Measurements from ENCODE around the gene ASGR1.
A peak's percentile ranks its signal among the peaks of the same experiment; 100 is the strongest.

The ASGR1 gene

DNA sequence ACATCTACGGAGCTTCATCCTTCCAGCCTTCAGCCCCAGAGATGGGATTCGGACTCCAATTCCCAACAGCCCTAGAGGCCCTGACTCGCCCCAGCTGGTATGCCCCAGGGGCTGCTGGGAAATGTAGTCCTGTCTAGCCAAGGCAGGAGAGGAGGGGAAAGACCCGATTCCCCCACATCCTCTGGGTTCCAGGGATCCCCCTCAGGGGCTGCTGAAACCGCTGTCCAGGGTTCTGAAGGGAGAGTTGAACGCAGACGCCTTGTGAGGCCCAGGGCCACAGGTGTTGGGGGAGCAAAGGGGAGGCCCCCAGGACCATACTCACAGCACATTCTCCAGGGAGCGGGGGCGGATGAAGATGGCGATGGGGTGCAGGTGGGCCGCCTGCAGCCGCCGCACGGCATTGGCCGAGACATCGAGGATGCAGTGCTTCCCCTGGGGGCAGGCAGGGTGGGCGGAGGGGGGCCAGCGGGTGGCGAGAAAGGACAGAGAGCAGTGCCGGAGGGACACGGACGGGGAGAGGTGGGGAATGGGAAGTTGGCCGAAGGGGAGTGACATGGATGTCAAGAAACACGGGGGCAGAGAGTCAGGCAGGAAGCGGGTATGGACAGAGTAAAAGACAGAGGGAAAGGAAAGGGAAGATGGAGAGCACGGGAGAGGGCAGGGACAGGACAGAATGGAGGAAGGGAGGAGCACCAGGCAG, 12.6 kb upstream of the ASGR1 start:
- TF ChIP-seq ESRRG (CRISPR knock-in tag; IDR thresholded peaks at IDR 0.05) = no peak
- TF ChIP-seq TCF4 (CRISPR knock-in tag; IDR thresholded peaks at IDR 0.05; ENCODE audit: borderline replicate concordance) = no peak
- TF ChIP-seq, protein P1, sequence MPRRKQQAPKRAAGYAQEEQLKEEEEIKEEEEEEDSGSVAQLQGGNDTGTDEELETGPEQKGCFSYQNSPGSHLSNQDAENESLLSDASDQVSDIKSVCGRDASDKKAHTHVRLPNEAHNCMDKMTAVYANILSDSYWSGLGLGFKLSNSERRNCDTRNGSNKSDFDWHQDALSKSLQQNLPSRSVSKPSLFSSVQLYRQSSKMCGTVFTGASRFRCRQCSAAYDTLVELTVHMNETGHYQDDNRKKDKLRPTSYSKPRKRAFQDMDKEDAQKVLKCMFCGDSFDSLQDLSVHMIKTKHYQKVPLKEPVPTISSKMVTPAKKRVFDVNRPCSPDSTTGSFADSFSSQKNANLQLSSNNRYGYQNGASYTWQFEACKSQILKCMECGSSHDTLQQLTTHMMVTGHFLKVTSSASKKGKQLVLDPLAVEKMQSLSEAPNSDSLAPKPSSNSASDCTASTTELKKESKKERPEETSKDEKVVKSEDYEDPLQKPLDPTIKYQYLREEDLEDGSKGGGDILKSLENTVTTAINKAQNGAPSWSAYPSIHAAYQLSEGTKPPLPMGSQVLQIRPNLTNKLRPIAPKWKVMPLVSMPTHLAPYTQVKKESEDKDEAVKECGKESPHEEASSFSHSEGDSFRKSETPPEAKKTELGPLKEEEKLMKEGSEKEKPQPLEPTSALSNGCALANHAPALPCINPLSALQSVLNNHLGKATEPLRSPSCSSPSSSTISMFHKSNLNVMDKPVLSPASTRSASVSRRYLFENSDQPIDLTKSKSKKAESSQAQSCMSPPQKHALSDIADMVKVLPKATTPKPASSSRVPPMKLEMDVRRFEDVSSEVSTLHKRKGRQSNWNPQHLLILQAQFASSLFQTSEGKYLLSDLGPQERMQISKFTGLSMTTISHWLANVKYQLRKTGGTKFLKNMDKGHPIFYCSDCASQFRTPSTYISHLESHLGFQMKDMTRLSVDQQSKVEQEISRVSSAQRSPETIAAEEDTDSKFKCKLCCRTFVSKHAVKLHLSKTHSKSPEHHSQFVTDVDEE (CRISPR knock-in tag; IDR thresholded peaks at IDR 0.05) = no peak
- TF ChIP-seq ARNTL (CRISPR knock-in tag; IDR thresholded peaks at IDR 0.05; ENCODE audit: borderline replicate concordance, low read depth) = no peak
- peak; percentile 92 for ATAC-seq

GRCh38 chr17:7191069-7191468, 11.9 kb upstream of the ASGR1 start:
- no peak for ATAC-seq
- TF ChIP-seq OSR1 (CRISPR knock-in tag; IDR thresholded peaks at IDR 0.05) = no peak
- no peak for TF ChIP-seq ZNF8 (CRISPR knock-in tag; IDR thresholded peaks at IDR 0.05)
- TF ChIP-seq, protein P2, sequence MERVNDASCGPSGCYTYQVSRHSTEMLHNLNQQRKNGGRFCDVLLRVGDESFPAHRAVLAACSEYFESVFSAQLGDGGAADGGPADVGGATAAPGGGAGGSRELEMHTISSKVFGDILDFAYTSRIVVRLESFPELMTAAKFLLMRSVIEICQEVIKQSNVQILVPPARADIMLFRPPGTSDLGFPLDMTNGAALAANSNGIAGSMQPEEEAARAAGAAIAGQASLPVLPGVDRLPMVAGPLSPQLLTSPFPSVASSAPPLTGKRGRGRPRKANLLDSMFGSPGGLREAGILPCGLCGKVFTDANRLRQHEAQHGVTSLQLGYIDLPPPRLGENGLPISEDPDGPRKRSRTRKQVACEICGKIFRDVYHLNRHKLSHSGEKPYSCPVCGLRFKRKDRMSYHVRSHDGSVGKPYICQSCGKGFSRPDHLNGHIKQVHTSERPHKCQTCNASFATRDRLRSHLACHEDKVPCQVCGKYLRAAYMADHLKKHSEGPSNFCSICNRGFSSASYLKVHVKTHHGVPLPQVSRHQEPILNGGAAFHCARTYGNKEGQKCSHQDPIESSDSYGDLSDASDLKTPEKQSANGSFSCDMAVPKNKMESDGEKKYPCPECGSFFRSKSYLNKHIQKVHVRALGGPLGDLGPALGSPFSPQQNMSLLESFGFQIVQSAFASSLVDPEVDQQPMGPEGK (CRISPR knock-in tag; IDR thresholded peaks at IDR 0.05; ENCODE audit: borderline replicate concordance) = no peak
- no peak for TF ChIP-seq ESRRG (CRISPR knock-in tag; IDR thresholded peaks at IDR 0.05)
- no peak for TF ChIP-seq GLIS3 (CRISPR knock-in tag; IDR thresholded peaks at IDR 0.05)
- no peak for TF ChIP-seq ZNF70 (CRISPR knock-in tag; IDR thresholded peaks at IDR 0.05)
- no peak for TF ChIP-seq ZNF565 (CRISPR knock-in tag; conservative IDR thresholded peaks at IDR 0.05; ENCODE audit: low read depth)
- no peak for TF ChIP-seq CSRNP3 (CRISPR knock-in tag; IDR thresholded peaks at IDR 0.05)
- TF ChIP-seq, protein P1 (CRISPR knock-in tag; IDR thresholded peaks at IDR 0.05) = no peak
- TF ChIP-seq, protein P3, sequence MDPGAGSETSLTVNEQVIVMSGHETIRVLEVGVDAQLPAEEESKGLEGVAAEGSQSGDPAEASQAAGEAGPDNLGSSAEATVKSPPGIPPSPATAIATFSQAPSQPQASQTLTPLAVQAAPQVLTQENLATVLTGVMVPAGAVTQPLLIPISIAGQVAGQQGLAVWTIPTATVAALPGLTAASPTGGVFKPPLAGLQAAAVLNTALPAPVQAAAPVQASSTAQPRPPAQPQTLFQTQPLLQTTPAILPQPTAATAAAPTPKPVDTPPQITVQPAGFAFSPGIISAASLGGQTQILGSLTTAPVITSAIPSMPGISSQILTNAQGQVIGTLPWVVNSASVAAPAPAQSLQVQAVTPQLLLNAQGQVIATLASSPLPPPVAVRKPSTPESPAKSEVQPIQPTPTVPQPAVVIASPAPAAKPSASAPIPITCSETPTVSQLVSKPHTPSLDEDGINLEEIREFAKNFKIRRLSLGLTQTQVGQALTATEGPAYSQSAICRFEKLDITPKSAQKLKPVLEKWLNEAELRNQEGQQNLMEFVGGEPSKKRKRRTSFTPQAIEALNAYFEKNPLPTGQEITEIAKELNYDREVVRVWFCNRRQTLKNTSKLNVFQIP (CRISPR knock-in tag; IDR thresholded peaks at IDR 0.05; ENCODE audit: borderline replicate concordance, low read depth) = no peak
- TF ChIP-seq RARB (CRISPR knock-in tag; IDR thresholded peaks at IDR 0.05) = no peak
- TF ChIP-seq CSDC2 (CRISPR knock-in tag; IDR thresholded peaks at IDR 0.05) = no peak
- no peak for TF ChIP-seq PPARA (CRISPR knock-in tag; IDR thresholded peaks at IDR 0.05; ENCODE audit: borderline replicate concordance)
- no peak for TF ChIP-seq ZFP3 (CRISPR knock-in tag; IDR thresholded peaks at IDR 0.05)
- TF ChIP-seq ISL1 (CRISPR knock-in tag; IDR thresholded peaks at IDR 0.05) = no peak
- no peak for TF ChIP-seq SNAI2 (CRISPR knock-in tag; IDR thresholded peaks at IDR 0.05)
- no peak for TF ChIP-seq BACH2 (CRISPR knock-in tag; IDR thresholded peaks at IDR 0.05; ENCODE audit: borderline replicate concordance)
